ENCODE results near the gene FRMD3. TPM values are rescaled to one million over a fixed set of nuclear protein-coding genes. Genes with fewer than 3 reads are reported as not detected.

FRMD3 gene
- total RNA-seq, 2 donors from 2014 or later: 0.38 to 0.46 TPM

GRCh38 chr9:83197591-83197990, 340.6 kb downstream of the FRMD3 start:
- Mint-ChIP-seq H3K27me3 (ENCODE audit: low read depth) (no peaks in the 10 kb centered on the region), H3K4me3 (no peak overlapping the region), H3K36me3 (ENCODE audit: insufficient read depth in 2 of 2) (no peaks in the 10 kb centered on the region), H3K9me3 (no peaks in the 10 kb centered on the region), H3K27ac (no peak overlapping the region), H3K4me1 (ENCODE audit: low read depth) (no peaks in the 10 kb centered on the region)
- DNase-seq (no peak), ATAC-seq (replicated peaks in 1 of 2) (no peak)

- Mint-ChIP-seq H3K4me3 (no peak overlapping the region), H3K36me3 (ENCODE audit: insufficient read depth in 2 of 2) (no peaks in the 10 kb centered on the region), H3K4me1 (ENCODE audit: low read depth) (no peaks in the 10 kb centered on the region), H3K27ac (no peak overlapping the region), H3K27me3 (ENCODE audit: low read depth) (no peaks in the 10 kb centered on the region), H3K9me3 (no peaks in the 10 kb centered on the region)
- ATAC-seq (replicated peaks in 1 of 2): no peak
- DNase-seq: no peak
These were observed 341.3 kb downstream of the FRMD3 start for GRCh38 chr9:83196946-83197345.

Other genes starting within 250 kb of the FRMD3 start
- 10 to 100 TPM; 10.6 to 10.7 TPM for gene IDNK, start 84.7 kb upstream of the FRMD3 start, total RNA-seq
- gene UBQLN1, start 169.6 kb upstream of the FRMD3 start, total RNA-seq: 10 to 100 TPM; 79.0 to 80.5 TPM